Measurements from ENCODE around the gene PIP4P1.

GRCh38 chr14:20501346-20501745 is 40.1 kb upstream of the PIP4P1 start:
- TF ChIP-seq CTCF (IDR thresholded peaks at IDR 0.05; ENCODE audit: low read length) (no peak), EZH2phosphoT487 (IDR thresholded peaks at IDR 0.05; ENCODE audit: low read length) (no peak), EZH2 (optimal IDR thresholded peaks at IDR 0.05; ENCODE audit: low read depth, low read length) (no peak)

Measured in MM.1S (cell line).